A673 (cell line): ENCODE results near the gene TRAPPC12.

ENCODE experiments used
- EZH2 ChIP-seq: fragments of 200-600 bp; sonication (generic); IDR thresholded peaks from 2 replicates; pipeline ENCODE4 v1.6.1; 2017; ENCODE audit warnings: borderline replicate concordance, low read depth, mild to moderate bottlenecking, mixed read lengths, antibody characterized with exemption, low read length; ENCODE audit not compliant: poor library complexity, severe bottlenecking
- TF ChIP-seq, protein P1 (sequence below): fragments of 300-800, 200-600 bp; sonication (generic); conservative IDR thresholded peaks from 2 replicates; pipeline ENCODE4 v1.5.1; 2017; ENCODE audit warnings: low read depth, mild to moderate bottlenecking, antibody characterized with exemption, low read length, moderate library complexity, mixed read lengths

DNA sequence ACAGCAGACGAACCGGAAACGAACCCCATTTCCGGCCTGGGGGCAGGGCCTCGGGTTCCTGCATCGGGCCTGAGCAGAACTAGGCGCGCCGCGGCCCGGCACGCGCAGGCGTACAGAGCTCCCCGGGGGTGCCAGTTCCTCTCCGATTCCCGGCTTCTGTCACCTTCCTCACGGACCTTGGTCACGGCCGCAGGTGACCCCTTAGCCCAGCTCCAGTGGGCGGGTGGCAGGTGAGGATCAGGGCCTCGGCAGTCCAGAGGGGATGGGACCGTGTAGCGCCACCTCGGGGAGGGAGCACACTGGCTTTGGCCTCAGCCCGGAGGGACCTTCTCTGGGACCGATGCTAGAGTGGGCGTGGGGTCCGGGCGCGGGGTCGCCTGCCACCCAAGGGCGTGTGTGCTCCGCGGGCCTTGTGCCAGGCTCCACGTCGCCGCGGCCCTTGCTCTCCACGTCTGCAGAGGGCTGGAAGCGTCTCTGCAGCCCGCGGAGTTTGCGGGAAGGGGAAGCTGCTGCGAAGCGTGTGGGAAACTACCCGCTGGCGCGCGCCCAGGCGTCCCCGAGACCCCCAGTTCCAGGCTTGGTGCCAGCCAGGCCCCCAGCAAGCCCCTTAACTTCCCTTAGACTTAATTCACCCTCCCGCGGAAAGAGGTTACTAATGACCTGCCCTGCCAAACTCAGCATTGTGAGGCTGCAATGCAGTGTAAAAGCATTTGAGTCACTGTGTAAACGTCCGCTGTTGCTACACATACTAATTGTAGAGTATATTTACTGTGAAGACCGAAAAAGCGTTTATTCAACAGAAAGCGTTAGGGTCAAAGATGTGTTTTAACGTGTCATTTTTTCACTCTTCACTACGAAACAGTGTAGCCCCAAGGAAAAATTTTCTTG lies at the start of gene TRAPPC12:
- TF ChIP-seq, protein P1, sequence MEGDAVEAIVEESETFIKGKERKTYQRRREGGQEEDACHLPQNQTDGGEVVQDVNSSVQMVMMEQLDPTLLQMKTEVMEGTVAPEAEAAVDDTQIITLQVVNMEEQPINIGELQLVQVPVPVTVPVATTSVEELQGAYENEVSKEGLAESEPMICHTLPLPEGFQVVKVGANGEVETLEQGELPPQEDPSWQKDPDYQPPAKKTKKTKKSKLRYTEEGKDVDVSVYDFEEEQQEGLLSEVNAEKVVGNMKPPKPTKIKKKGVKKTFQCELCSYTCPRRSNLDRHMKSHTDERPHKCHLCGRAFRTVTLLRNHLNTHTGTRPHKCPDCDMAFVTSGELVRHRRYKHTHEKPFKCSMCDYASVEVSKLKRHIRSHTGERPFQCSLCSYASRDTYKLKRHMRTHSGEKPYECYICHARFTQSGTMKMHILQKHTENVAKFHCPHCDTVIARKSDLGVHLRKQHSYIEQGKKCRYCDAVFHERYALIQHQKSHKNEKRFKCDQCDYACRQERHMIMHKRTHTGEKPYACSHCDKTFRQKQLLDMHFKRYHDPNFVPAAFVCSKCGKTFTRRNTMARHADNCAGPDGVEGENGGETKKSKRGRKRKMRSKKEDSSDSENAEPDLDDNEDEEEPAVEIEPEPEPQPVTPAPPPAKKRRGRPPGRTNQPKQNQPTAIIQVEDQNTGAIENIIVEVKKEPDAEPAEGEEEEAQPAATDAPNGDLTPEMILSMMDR, result peak; percentile 57
- TF ChIP-seq EZH2, result no peak
